GM12873 (cell line): Measurements from ENCODE around the gene ADAM30.

Source experiments
- CTCF ChIP-seq: IDR thresholded peaks from 2 replicates; pipeline ENCODE4 v1.5.1; 2012; ENCODE audit warnings: low read depth, mild to moderate bottlenecking, moderate library complexity, low read length, control low read depth; ENCODE audit not compliant: insufficient read depth; ENCODE audit errors: missing control alignments

The ADAM30 gene

GRCh38 chr1:119896303-119896702 lies at the start of gene ADAM30:
TSS of gene ADAM30 (minus strand) at chr1:119896515. CDS start at chr1:119896336, 179 bp downstream.
- no peak for TF ChIP-seq CTCF

- TF ChIP-seq CTCF = no peak
These were observed 46.9 kb upstream of the ADAM30 start for GRCh38 chr1:119943216-119943615.

GRCh38 chr1:119941392-119941791 lies 45.1 kb upstream of the ADAM30 start:
- TF ChIP-seq CTCF = no peak

- TF ChIP-seq CTCF = no peak
These were observed 44.4 kb upstream of the ADAM30 start for GRCh38 chr1:119940697-119941096.

GRCh38 chr1:119937198-119937597 lies 40.9 kb upstream of the ADAM30 start:
- TF ChIP-seq CTCF = no peak

GRCh38 chr1:119935915-119936314 lies 39.6 kb upstream of the ADAM30 start:
- no peak for TF ChIP-seq CTCF

- no peak for TF ChIP-seq CTCF
These were observed 39.1 kb upstream of the ADAM30 start for GRCh38 chr1:119935373-119935772.
